ENCODE data around the gene P2RY1.

Gene P2RY1

GRCh38 chr3:152832046-152832445 is 2.9 kb upstream of the P2RY1 start:
- Histone ChIP-seq H3K9me2 (replicated peaks; ENCODE audit: insufficient read depth, low read length) (no peaks in the 10 kb centered on the region), H4K20me1 (ENCODE audit: insufficient read depth, low read length) (no peaks in the 10 kb centered on the region), H3K9me3 (replicated peaks; ENCODE audit: insufficient read depth, low read length) (no peaks in the 10 kb centered on the region), H3F3A (ENCODE audit: insufficient read depth, low read length) (0 out of 2 replicates have a peak, but pooled peaks cover 7% of the 10 kb centered on the region), H3K4me3 (ENCODE audit: low read length) (no peak overlapping the region), H2AFZ (ENCODE audit: low read length) (no peak overlapping the region), H3K27ac (ENCODE audit: low read length) (no peak overlapping the region), H3K36me3 (replicated peaks; ENCODE audit: insufficient read depth, low read length) (no peaks in the 10 kb centered on the region), H3K4me2 (ENCODE audit: low read depth, low read length) (no peak overlapping the region), H3K27me3 (replicated peaks; ENCODE audit: insufficient read depth, low read length) (no peaks in the 10 kb centered on the region), H3K79me2 (ENCODE audit: low read length) (no peaks in the 10 kb centered on the region), H3K9ac (ENCODE audit: low read length) (no peak overlapping the region), H3K4me1 (ENCODE audit: low read length) (0 out of 2 replicates have a peak, but pooled peaks cover 4% of the 10 kb centered on the region)
- TF ChIP-seq CTCF (IDR thresholded peaks at IDR 0.05; ENCODE audit: low read length) (no peak), EZH2 (optimal IDR thresholded peaks at IDR 0.05; ENCODE audit: low read depth, low read length) (no peak), EZH2phosphoT487 (IDR thresholded peaks at IDR 0.05; ENCODE audit: low read length) (no peak)
- no peak for DNase-seq

GRCh38 chr3:152833089-152833488 is 1.8 kb upstream of the P2RY1 start:
- no peak overlapping the region for H3K27ac ChIP-seq (ENCODE audit: low read length)
- TF ChIP-seq CTCF (IDR thresholded peaks at IDR 0.05; ENCODE audit: low read length) (no peak), EZH2 (optimal IDR thresholded peaks at IDR 0.05; ENCODE audit: low read depth, low read length) (no peak), EZH2phosphoT487 (IDR thresholded peaks at IDR 0.05; ENCODE audit: low read length) (no peak)
- H3K9me2 ChIP-seq (replicated peaks; ENCODE audit: insufficient read depth, low read length), result no peaks in the 10 kb centered on the region
- H3K4me2 ChIP-seq (ENCODE audit: low read depth, low read length), result no peak overlapping the region
- H3K36me3 ChIP-seq (replicated peaks; ENCODE audit: insufficient read depth, low read length), result no peaks in the 10 kb centered on the region
- H3K27me3 ChIP-seq (replicated peaks; ENCODE audit: insufficient read depth, low read length), result no peaks in the 10 kb centered on the region
- H3K4me1 ChIP-seq (ENCODE audit: low read length), result 0 out of 2 replicates have a peak, but pooled peaks cover 4% of the 10 kb centered on the region
- H4K20me1 ChIP-seq (ENCODE audit: insufficient read depth, low read length), result no peaks in the 10 kb centered on the region
- no peaks in the 10 kb centered on the region for H3K9me3 ChIP-seq (replicated peaks; ENCODE audit: insufficient read depth, low read length)
- H3K4me3 ChIP-seq (ENCODE audit: low read length), result no peak overlapping the region
- no peak overlapping the region for H2AFZ ChIP-seq (ENCODE audit: low read length)
- no peak for DNase-seq
- no peaks in the 10 kb centered on the region for H3K79me2 ChIP-seq (ENCODE audit: low read length)
- no peak overlapping the region for H3K9ac ChIP-seq (ENCODE audit: low read length)
- 0 out of 2 replicates have a peak, but pooled peaks cover 7% of the 10 kb centered on the region for H3F3A ChIP-seq (ENCODE audit: insufficient read depth, low read length)

- peak overlapping the region; percentile 77; the same call in 1 of the 2 replicates for H3K27ac ChIP-seq (ENCODE audit: low read length)
- peak overlapping the region; percentile 85 for H3K4me2 ChIP-seq (ENCODE audit: low read depth, low read length)
- no peaks in the 10 kb centered on the region for H4K20me1 ChIP-seq (ENCODE audit: insufficient read depth, low read length)
- no peaks in the 10 kb centered on the region for H3K9me2 ChIP-seq (replicated peaks; ENCODE audit: insufficient read depth, low read length)
- 0 out of 2 replicates have a peak, but pooled peaks cover 4% of the 10 kb centered on the region for H3K4me1 ChIP-seq (ENCODE audit: low read length)
- peak overlapping the region; percentile 91 for H2AFZ ChIP-seq (ENCODE audit: low read length)
- peak overlapping the region; percentile 70; the same call in 1 of the 2 replicates for H3K9ac ChIP-seq (ENCODE audit: low read length)
- no peaks in the 10 kb centered on the region for H3K27me3 ChIP-seq (replicated peaks; ENCODE audit: insufficient read depth, low read length)
- peak; percentile 16; the same call in 1 of the 2 replicates for TF ChIP-seq CTCF (IDR thresholded peaks at IDR 0.05; ENCODE audit: low read length)
- TF ChIP-seq EZH2 (optimal IDR thresholded peaks at IDR 0.05; ENCODE audit: low read depth, low read length), result no peak
- no peaks in the 10 kb centered on the region for H3K9me3 ChIP-seq (replicated peaks; ENCODE audit: insufficient read depth, low read length)
- no peak for DNase-seq
- H3K36me3 ChIP-seq (replicated peaks; ENCODE audit: insufficient read depth, low read length), result no peaks in the 10 kb centered on the region
- 0 out of 2 replicates have a peak, but pooled peaks cover 7% of the 10 kb centered on the region for H3F3A ChIP-seq (ENCODE audit: insufficient read depth, low read length)
- peak overlapping the region; percentile 89 for H3K4me3 ChIP-seq (ENCODE audit: low read length)
- H3K79me2 ChIP-seq (ENCODE audit: low read length), result no peaks in the 10 kb centered on the region
These were observed 648 bp upstream of the P2RY1 start for GRCh38 chr3:152834191-152834775.
